GM21529 (cell line): ENCODE measurements around the gene TOMM5.

Experiments
- ATAC-seq: cut with Tn5 transposase; IDR thresholded peaks from one replicate; pipeline ENCODE4 v1.9.1; 2021; ENCODE audit not compliant: unreplicated experiment

The TOMM5 gene

DNA sequence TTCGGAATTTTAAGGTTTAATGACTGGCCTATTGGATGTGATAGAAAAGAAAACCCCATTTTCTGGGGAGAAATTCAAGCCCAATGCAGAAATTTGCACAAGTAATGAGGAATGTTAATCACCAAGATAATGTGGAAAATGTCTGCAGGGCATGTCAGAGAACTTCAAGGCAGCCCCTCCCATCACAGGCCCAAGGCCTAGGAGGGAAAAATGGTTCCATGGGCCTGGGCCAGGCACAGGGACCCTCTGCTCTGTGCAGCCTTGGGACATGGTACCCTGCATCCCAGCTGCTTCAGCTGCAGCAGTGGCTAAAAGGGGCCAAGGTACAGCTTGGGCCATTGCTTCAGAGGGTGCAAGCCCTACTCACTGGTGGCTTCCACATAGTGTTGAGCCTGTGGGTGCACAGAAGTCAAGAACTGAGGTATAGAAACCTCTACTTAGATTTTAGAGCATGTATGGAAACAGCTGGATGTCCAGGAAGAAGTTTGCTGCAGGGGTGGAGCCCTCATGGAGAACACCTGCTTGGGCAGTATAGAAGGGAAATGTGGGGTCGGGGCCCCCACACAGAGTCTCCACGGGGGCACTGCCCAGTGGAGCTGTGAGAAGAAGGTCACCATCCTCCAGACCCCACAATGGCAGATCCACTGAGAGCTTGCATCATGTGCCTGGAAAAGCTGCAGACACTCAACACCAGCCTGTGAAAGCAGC is 28.4 kb downstream of the TOMM5 start:
- no peak for ATAC-seq

DNA sequence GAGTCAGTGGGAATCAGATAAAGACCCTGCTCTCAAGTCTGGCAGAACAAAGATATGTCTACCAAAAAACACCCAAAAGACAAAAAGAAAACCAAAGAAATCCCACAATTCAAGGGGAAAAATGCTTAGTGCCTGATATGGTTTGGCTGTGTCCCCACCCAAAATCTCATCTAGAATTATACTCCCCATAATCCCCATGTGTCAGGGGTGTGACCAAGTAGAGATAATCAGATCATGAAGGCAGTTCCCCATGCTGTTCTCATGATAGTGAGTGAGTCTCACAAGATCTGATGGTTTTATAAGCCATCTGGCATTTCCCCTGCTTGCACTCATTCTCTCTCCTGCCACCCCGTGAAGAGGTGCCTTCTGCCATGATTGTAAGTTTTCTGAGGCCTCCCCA is 29.6 kb downstream of the TOMM5 start:
- ATAC-seq, result no peak

GRCh38 chr9:37561682-37562081 is 30.7 kb downstream of the TOMM5 start:
- no peak for ATAC-seq

GRCh38 chr9:37559855-37560592 is 32.4 kb downstream of the TOMM5 start:
- ATAC-seq, result no peak

DNA sequence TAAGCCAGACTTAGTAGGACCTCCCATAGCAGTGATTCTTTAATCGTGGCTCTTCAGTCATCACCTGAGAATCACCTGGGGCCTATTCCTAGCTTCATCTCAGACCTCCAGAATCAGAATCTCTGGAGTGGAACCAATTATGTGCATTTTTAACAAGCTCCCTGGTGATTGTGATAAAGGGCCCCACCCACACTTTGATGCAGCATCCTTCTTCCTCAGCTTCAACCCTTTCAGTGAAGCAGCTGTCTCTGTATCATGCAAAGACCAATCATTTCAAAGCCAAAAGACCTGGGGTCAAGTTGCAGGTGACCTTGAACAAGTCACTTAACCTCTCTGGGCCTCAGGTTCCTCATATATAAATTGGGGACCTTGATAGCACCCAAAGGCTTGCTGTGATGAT is 33.3 kb downstream of the TOMM5 start:
- no peak for ATAC-seq

- no peak for ATAC-seq
Measured at GRCh38 chr9:37555786-37556185, 36.6 kb downstream of the TOMM5 start.

- no peak for ATAC-seq
Measured at GRCh38 chr9:37554318-37554717, 38.1 kb downstream of the TOMM5 start.

GRCh38 chr9:37551888-37552287 is 40.5 kb downstream of the TOMM5 start:
- no peak for ATAC-seq

GRCh38 chr9:37551468-37551867 is 40.9 kb downstream of the TOMM5 start:
- no peak for ATAC-seq

DNA sequence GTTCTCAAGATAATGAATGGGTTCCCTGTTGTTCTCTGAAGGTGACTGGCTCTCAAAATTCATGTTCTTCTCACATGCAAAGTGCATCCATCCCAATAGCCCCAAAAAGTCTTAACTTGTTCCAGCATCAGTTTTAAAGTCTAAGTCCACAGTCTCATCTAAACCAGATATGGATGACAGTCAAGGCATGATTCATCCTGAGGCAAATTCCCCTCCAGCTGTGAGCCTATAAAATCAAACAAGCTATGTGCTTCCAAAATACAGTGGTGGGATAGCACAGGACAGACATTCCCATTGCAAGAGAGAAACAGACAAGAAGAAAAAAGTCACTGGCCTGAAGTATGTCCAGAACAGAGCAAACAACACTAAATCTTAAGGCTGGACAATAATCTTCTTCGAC is 41.6 kb downstream of the TOMM5 start:
- no peak for ATAC-seq

DNA sequence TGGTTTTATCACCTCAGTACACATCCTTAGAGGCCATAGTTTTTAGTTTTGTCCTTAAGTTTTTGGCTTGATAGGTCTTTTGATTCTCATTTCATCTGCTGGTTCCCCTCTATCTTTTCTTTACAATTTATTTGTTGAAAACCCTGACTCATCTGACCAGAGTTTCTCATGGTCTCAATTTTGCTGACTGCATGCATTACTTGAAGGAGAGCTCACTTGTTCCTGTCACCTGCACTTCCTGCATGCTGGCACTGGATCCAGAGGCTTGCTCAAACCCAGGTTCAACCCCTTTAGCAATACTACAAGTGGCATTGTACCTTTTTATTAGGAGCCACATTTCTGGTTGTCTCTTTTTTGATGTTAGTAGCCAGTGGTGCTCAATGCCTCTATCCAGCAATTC is 42.9 kb downstream of the TOMM5 start:
- ATAC-seq, result no peak

- ATAC-seq, result no peak
Measured at GRCh38 chr9:37547328-37547878, 45.0 kb downstream of the TOMM5 start.

DNA sequence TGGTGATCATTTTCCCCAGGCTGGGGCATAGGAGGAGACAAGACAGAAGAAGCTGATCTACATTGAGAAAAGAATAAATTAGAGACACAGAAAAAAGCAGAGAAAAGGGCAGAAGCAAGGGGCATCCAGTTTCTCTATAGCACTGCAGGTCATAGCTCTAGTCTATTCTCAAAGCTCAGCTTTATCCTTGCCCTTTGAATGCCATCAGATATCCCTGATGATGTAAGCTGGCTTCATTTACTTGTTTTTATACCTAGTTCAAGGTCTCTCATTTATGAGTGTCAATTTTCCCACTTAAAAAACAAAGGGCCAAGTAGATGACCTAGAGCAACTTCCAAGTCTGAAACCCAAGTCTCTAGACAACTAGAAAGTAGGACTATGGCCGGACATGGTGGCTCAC is 48.9 kb downstream of the TOMM5 start:
- no peak for ATAC-seq

DNA sequence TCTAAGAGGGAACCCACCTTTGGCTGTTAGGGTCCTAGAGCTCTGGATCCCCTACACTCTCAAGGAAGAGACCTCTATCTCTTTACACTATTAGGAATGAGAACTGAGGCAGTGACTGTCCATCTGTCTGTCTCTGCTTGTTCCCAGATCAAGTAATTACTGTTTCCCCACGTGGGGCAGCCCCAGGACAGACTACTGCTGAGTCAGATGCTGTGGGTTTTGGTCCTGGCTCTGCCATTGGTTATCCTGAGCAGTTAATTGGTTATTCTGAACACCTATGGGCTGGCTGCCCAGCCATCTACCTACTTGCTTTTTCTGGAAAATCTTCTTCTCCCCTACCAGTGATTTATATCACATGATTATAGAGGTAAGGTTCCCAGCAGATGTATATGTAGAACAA is 49.5 kb downstream of the TOMM5 start:
- no peak for ATAC-seq

- ATAC-seq, result no peak
Measured at GRCh38 chr9:37542488-37542887, 49.9 kb downstream of the TOMM5 start.

DNA sequence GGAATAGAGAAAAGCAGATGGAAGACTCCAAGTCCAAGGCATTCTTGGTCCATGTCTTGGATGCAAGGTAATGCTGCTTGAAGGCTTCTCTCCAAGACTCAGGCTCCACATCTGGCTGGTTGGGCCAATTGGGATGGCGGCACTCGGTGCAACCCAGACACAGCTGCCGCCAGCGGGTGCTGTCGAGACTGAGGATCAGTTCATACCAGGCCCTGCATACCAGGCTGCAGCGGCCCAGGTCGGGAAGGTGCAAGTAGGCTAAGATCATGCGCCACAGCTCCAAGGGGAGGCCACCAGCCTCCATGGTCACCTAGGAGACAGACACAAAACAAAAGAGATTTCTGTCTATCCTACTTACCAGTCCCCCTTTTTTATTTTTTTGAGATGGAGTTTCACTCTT is 50.9 kb downstream of the TOMM5 start:
- ATAC-seq, result no peak

DNA sequence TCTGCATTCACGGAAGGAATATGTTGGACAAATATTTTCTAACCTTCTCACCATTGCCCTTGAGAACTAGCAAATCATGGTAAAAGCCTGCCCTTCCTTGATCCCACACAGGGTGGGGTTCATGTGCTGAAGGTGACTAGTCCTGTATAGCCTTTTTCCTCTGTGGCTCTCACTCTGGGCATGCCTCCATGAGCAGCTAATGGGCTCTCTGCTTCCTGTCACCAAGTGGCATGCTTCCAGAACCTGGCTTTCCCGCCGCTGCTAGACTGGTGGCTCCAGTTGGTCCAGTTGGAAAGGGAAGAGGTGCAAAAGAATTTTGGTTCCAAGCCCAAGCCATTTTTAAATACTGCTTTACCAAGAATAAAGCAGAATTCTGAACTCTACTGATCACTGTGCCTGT is 51.8 kb downstream of the TOMM5 start:
- ATAC-seq, result no peak

- ATAC-seq, result no peak
Measured at GRCh38 chr9:37539634-37540033, 52.8 kb downstream of the TOMM5 start.
